Stimulated activated CD4-positive, alpha-beta T cell treated with anti-CD3 and anti-CD28 coated beads, Interleukin-4, amount 100 ng/mL, for 24 hours (primary cell): Measurements from ENCODE around the gene LCN6.
"Not testable (repeated sequence)": the region's sequence is repeated elsewhere in the genome, so short reads cannot be mapped to it uniquely, and the experiment has no call there.

Experiments
- DNase-seq: peaks from one replicate; pipeline ENCODE4 v3.0.0-alpha.2; 2020

The LCN6 gene

GRCh38 chr9:136748201-136748600 is at the start of gene LCN6:
Gene LCN6 (minus strand): TSS chr9:136748525. CDS start chr9:136748483, 42 bp downstream.
- no peak for DNase-seq

- not testable (repeated sequence) for DNase-seq
These were observed 48.5 kb upstream of the LCN6 start for GRCh38 chr9:136796775-136797347.

GRCh38 chr9:136796238-136796774 is 48.0 kb upstream of the LCN6 start, which contains the start of gene CCDC183:
Gene CCDC183 (plus strand): TSS chr9:136796338. CDS start chr9:136796398, 60 bp downstream.
- DNase-seq = no peak

- DNase-seq = no peak
These were observed 46.6 kb upstream of the LCN6 start for GRCh38 chr9:136795000-136795348.

- no peak for DNase-seq
These were observed 46.1 kb upstream of the LCN6 start for GRCh38 chr9:136794281-136794999.

- DNase-seq = no peak
These were observed 45.0 kb upstream of the LCN6 start for GRCh38 chr9:136793086-136793946.

- DNase-seq = no peak
These were observed 44.2 kb upstream of the LCN6 start for GRCh38 chr9:136792321-136793085.

- peak; percentile 69 for DNase-seq
These were observed 43.4 kb upstream of the LCN6 start for GRCh38 chr9:136791516-136792276.

- peak; percentile 100 for DNase-seq
These were observed 42.6 kb upstream of the LCN6 start, which contains the start of gene TMEM141 for GRCh38 chr9:136790640-136791515. Gene TMEM141 (plus strand): TSS chr9:136791344. CDS start chr9:136791371, 27 bp downstream.

GRCh38 chr9:136789523-136789937 is 41.2 kb upstream of the LCN6 start:
- no peak for DNase-seq

GRCh38 chr9:136788644-136789522 is 40.6 kb upstream of the LCN6 start:
- DNase-seq = not testable (repeated sequence)

GRCh38 chr9:136787690-136788400 is 39.5 kb upstream of the LCN6 start:
- peak; percentile 81 for DNase-seq

GRCh38 chr9:136786983-136787382 is 38.7 kb upstream of the LCN6 start:
- DNase-seq = not testable (repeated sequence)

GRCh38 chr9:136786451-136786850 is 38.1 kb upstream of the LCN6 start:
- no peak for DNase-seq

- DNase-seq = not testable (repeated sequence)
These were observed 37.4 kb upstream of the LCN6 start for GRCh38 chr9:136785565-136786355.

GRCh38 chr9:136784997-136785361 is 36.7 kb upstream of the LCN6 start:
- no peak for DNase-seq

- DNase-seq = no peak
These were observed 36.1 kb upstream of the LCN6 start for GRCh38 chr9:136784249-136784996.
